Fibroblast of pulmonary artery (primary cell): Measurements from ENCODE around the gene CREG2.
"Not testable (repeated sequence)": the region's sequence is repeated elsewhere in the genome, so short reads cannot be mapped to it uniquely, and the experiment has no call there.

ENCODE experiments used
- DNase-seq: peaks from one replicate; pipeline ENCODE4 v3.0.0-alpha.2; 2010; ENCODE audit warnings: low read depth
- H3K4me3 ChIP-seq: replicated peaks from 2 replicates; pipeline ENCODE4 v1.5.1; 2011; ENCODE audit warnings: low read depth, mild to moderate bottlenecking, control low read depth, low read length, moderate library complexity
- CTCF ChIP-seq: IDR thresholded peaks from 2 replicates; pipeline ENCODE4 v1.5.1; 2011; ENCODE audit warnings: mild to moderate bottlenecking, control low read depth, low read length, inconsistent platforms; ENCODE audit errors: missing control alignments

The CREG2 gene

GRCh38 chr2:101328474-101329007, 58.8 kb downstream of the CREG2 start:
- DNase-seq = peak; percentile 70
- no peak overlapping the region for H3K4me3 ChIP-seq
- TF ChIP-seq CTCF = no peak

GRCh38 chr2:101327863-101328394, 59.4 kb downstream of the CREG2 start:
- no peak for DNase-seq
- H3K4me3 ChIP-seq = no peak overlapping the region
- no peak for TF ChIP-seq CTCF

GRCh38 chr2:101325425-101325824, 61.9 kb downstream of the CREG2 start:
- DNase-seq = no peak
- TF ChIP-seq CTCF = no peak
- H3K4me3 ChIP-seq = no peak overlapping the region

DNA sequence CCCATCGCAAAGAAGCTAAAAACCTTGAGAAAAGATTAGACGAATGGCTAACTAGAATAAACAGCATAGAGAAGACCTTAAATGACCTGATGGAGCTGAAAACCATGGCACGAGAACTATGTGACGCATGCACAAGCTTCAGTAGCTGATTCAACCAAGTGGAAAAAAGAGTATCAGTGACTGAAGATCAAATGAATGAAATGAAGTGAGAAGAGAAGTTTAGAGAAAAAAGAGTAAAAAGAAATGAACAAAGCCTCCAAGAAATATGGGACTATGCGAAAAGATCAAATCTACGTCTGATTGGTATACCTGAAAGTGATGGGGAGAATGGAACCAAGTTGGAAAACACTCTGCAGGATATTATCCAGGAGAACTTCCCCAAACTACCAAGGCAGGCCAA, 70.7 kb downstream of the CREG2 start:
- not testable (repeated sequence) for H3K4me3 ChIP-seq, DNase-seq

GRCh38 chr2:101311696-101312017, 75.6 kb downstream of the CREG2 start:
- no peak overlapping the region for H3K4me3 ChIP-seq
- TF ChIP-seq CTCF = no peak

GRCh38 chr2:101310834-101311695, 76.2 kb downstream of the CREG2 start:
- no peak for DNase-seq
- no peak for TF ChIP-seq CTCF

More at GRCh38 chr2:101311696-101312017, 75.6 kb downstream of the CREG2 start:
- DNase-seq = no peak

GRCh38 chr2:101310090-101310833, 77.0 kb downstream of the CREG2 start:
- no peak overlapping the region for H3K4me3 ChIP-seq
- no peak for DNase-seq
- TF ChIP-seq CTCF = no peak

More at GRCh38 chr2:101310834-101311695, 76.2 kb downstream of the CREG2 start:
- no peak overlapping the region for H3K4me3 ChIP-seq
